ENCODE results near the gene LRRC15.

The LRRC15 gene

GRCh38 chr3:194376241-194376560, 6.7 kb upstream of the LRRC15 start:
- H3K79me2 ChIP-seq (ENCODE audit: control insufficient read depth, insufficient read depth, low read length, unreplicated experiment), result no peaks in the 10 kb centered on the region
- no peaks in the 10 kb centered on the region for H3K36me3 ChIP-seq (ENCODE audit: insufficient read depth, low read length)
- peaks cover 9% of the 10 kb centered on the region; the same call in 1 of the 2 replicates for H3K27me3 ChIP-seq (ENCODE audit: insufficient read depth, low read length)
- H3K4me1 ChIP-seq (ENCODE audit: control insufficient read depth, insufficient read depth, low read length, unreplicated experiment), result peaks cover 4% of the 10 kb centered on the region
- no peak overlapping the region for H3K27ac ChIP-seq (ENCODE audit: low read depth, low read length)
- H2AFZ ChIP-seq (ENCODE audit: low read length, unreplicated experiment), result no peak overlapping the region
- no peak overlapping the region for H3K4me3 ChIP-seq (ENCODE audit: low read depth, low read length)

DNA sequence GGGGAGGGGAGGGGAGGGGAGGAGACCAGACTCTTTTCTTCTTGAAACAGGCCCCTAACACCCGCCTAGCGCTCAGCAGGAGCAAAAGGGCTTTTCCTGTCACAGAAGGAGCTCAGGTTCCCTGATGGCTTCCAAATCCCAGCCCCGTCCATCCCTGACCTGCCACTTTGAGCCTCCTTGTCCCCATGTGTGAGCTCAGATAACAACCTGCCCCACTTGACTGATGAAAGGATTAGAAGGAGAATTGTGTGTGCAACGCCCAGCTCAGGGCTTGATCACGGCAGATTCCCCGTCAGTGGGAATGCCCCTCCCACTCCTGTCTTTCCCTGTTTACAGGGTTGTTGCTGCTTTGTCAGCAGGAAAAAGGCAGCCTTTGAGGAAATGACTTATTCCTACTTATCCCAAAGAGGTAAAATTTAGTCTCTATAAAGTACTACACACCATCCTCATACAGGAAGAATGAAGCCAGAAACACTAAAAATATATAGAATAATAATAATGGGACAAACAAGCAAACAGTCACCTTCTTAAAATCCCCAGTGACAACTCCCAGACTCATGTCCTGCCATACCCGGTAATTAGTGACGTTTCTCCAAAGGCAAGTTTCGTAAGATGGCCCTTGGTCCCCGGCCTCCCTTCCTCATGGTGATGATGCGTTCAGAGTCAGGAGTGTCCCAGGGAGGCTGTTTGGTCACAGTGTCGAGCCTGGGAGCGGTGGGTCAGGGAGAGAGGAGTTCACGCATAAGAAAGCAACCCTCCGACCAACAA, 6.1 kb upstream of the LRRC15 start:
- H3K4me3 ChIP-seq (ENCODE audit: low read depth, low read length), result no peak overlapping the region
- no peak overlapping the region for H3K27ac ChIP-seq (ENCODE audit: low read depth, low read length)
- peaks cover 9% of the 10 kb centered on the region; the same call in 1 of the 2 replicates for H3K27me3 ChIP-seq (ENCODE audit: insufficient read depth, low read length)
- H2AFZ ChIP-seq (ENCODE audit: low read length, unreplicated experiment), result no peak overlapping the region
- no peaks in the 10 kb centered on the region for H3K36me3 ChIP-seq (ENCODE audit: insufficient read depth, low read length)
- no peaks in the 10 kb centered on the region for H3K79me2 ChIP-seq (ENCODE audit: control insufficient read depth, insufficient read depth, low read length, unreplicated experiment)
- peaks cover 4% of the 10 kb centered on the region for H3K4me1 ChIP-seq (ENCODE audit: control insufficient read depth, insufficient read depth, low read length, unreplicated experiment)

DNA sequence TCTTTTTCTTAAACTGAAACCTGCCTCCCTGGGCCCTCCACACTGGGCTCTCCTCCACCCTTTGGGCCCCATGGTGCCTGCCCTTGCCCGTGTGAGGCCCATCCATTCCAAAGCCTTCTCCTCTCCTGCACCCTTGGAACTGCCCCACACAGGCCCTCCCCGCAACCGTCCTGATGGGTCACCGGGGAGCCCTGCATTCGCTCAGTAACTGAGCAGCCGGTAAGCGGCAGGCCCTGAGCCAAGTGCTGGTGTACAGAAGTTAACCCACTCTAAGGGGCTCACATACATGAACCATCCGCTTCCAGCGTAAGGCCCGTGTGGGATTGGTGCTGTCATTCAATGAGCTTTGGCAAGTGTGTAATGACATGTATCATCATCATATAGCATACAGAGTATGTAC, 5.4 kb upstream of the LRRC15 start:
- H3K4me1 ChIP-seq (ENCODE audit: control insufficient read depth, insufficient read depth, low read length, unreplicated experiment), result peaks cover 4% of the 10 kb centered on the region
- H3K27me3 ChIP-seq (ENCODE audit: insufficient read depth, low read length), result peaks cover 2% of the 10 kb centered on the region; the same call in 1 of the 2 replicates
- H3K27ac ChIP-seq (ENCODE audit: low read depth, low read length), result no peak overlapping the region
- H2AFZ ChIP-seq (ENCODE audit: low read length, unreplicated experiment), result no peak overlapping the region
- H3K36me3 ChIP-seq (ENCODE audit: insufficient read depth, low read length), result no peaks in the 10 kb centered on the region
- H3K4me3 ChIP-seq (ENCODE audit: low read depth, low read length), result no peak overlapping the region
- H3K79me2 ChIP-seq (ENCODE audit: control insufficient read depth, insufficient read depth, low read length, unreplicated experiment), result no peaks in the 10 kb centered on the region

DNA sequence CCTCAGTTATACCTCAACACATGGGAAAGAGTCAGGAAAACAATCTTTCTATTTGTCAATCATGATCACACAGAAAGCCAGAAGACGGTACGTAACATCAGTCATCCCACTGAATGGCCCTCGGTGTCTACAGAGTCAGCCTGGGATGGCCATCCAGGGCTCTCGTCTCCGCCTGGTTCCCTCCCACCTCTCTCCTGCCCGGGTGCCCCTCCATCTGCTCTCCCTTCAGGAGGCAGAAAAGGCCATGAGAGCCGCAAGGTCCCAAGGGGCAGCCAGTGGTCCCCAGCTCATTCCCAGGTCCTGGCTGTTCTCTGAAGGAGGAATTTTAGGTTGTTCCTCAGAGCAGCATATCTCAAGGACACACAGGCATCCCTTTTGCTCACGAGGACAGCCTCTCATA, 4.4 kb upstream of the LRRC15 start:
- no peak overlapping the region for H2AFZ ChIP-seq (ENCODE audit: low read length, unreplicated experiment)
- no peaks in the 10 kb centered on the region for H3K36me3 ChIP-seq (ENCODE audit: insufficient read depth, low read length)
- H3K27me3 ChIP-seq (ENCODE audit: insufficient read depth, low read length), result peaks cover 4% of the 10 kb centered on the region; the same call in 1 of the 2 replicates
- H3K4me1 ChIP-seq (ENCODE audit: control insufficient read depth, insufficient read depth, low read length, unreplicated experiment), result peaks cover 14% of the 10 kb centered on the region
- H3K79me2 ChIP-seq (ENCODE audit: control insufficient read depth, insufficient read depth, low read length, unreplicated experiment), result no peaks in the 10 kb centered on the region
- H3K27ac ChIP-seq (ENCODE audit: low read depth, low read length), result no peak overlapping the region
- H3K4me3 ChIP-seq (ENCODE audit: low read depth, low read length), result no peak overlapping the region

GRCh38 chr3:194373028-194373427, 3.5 kb upstream of the LRRC15 start:
- H2AFZ ChIP-seq (ENCODE audit: low read length, unreplicated experiment), result no peak overlapping the region
- peaks cover 22% of the 10 kb centered on the region for H3K4me1 ChIP-seq (ENCODE audit: control insufficient read depth, insufficient read depth, low read length, unreplicated experiment)
- H3K4me3 ChIP-seq (ENCODE audit: low read depth, low read length), result no peak overlapping the region

DNA sequence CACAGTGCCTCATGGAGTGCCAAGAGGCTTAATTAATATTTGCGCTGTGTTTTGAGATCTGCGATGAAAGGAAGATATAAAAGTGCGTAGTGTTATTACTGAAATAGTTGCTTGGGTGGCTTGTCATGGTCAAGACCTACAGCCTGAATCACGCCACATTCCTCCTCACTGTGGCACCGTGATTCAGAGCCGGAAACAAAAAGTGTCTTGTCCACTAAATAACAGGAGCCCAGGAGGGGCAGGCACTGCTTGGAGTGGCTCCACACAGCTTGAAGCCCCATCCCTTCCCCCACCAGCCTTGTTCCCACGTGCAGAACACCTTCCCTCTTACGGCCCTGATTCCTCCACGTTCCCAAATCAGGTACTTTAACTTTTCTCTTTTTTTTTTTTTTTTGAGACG, 1.2 kb upstream of the LRRC15 start:
- Histone ChIP-seq H3K36me3 (ENCODE audit: insufficient read depth, low read length) (no peaks in the 10 kb centered on the region), H2AFZ (ENCODE audit: low read length, unreplicated experiment) (no peak overlapping the region), H3K27me3 (ENCODE audit: insufficient read depth, low read length) (peaks cover 5% of the 10 kb centered on the region; the same call in 1 of the 2 replicates), H3K79me2 (ENCODE audit: control insufficient read depth, insufficient read depth, low read length, unreplicated experiment) (no peaks in the 10 kb centered on the region), H3K4me1 (ENCODE audit: control insufficient read depth, insufficient read depth, low read length, unreplicated experiment) (peaks cover 18% of the 10 kb centered on the region), H3K27ac (ENCODE audit: low read depth, low read length) (no peak overlapping the region), H3K4me3 (ENCODE audit: low read depth, low read length) (no peak overlapping the region)

More at GRCh38 chr3:194373028-194373427, 3.5 kb upstream of the LRRC15 start:
- Histone ChIP-seq H3K36me3 (ENCODE audit: insufficient read depth, low read length) (no peaks in the 10 kb centered on the region), H3K27me3 (ENCODE audit: insufficient read depth, low read length) (peaks cover 5% of the 10 kb centered on the region; the same call in 1 of the 2 replicates), H3K27ac (ENCODE audit: low read depth, low read length) (no peak overlapping the region), H3K79me2 (ENCODE audit: control insufficient read depth, insufficient read depth, low read length, unreplicated experiment) (no peaks in the 10 kb centered on the region)

DNA sequence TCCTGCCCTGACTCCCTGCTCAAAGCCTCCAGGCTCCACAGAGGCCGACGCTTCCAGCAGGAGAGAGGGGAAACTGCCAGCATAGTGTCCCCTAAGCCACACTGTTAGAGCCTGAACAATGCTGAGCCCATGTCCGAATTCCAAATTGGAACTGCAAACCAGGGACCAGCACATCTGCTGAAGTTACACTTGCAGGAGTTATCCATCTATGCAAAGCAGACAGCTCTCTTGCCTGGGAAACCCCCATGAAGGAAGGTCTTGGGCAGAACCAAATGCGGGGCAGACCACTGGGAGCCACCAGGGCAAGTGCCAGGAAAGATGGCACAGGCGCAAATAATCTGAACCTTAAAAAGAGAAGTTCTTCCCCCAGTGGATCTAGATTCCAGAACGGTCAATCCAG, 625 bp downstream of the LRRC15 start:
- Histone ChIP-seq H3K4me1 (ENCODE audit: control insufficient read depth, insufficient read depth, low read length, unreplicated experiment) (peaks cover 25% of the 10 kb centered on the region), H2AFZ (ENCODE audit: low read length, unreplicated experiment) (no peak overlapping the region), H3K36me3 (ENCODE audit: insufficient read depth, low read length) (no peaks in the 10 kb centered on the region), H3K27me3 (ENCODE audit: insufficient read depth, low read length) (peaks cover 5% of the 10 kb centered on the region; the same call in 1 of the 2 replicates), H3K4me3 (ENCODE audit: low read depth, low read length) (0 out of 2 replicates have a peak overlapping the region, but pooled peaks have one; percentile 55), H3K27ac (ENCODE audit: low read depth, low read length) (no peak overlapping the region), H3K79me2 (ENCODE audit: control insufficient read depth, insufficient read depth, low read length, unreplicated experiment) (no peaks in the 10 kb centered on the region)

DNA sequence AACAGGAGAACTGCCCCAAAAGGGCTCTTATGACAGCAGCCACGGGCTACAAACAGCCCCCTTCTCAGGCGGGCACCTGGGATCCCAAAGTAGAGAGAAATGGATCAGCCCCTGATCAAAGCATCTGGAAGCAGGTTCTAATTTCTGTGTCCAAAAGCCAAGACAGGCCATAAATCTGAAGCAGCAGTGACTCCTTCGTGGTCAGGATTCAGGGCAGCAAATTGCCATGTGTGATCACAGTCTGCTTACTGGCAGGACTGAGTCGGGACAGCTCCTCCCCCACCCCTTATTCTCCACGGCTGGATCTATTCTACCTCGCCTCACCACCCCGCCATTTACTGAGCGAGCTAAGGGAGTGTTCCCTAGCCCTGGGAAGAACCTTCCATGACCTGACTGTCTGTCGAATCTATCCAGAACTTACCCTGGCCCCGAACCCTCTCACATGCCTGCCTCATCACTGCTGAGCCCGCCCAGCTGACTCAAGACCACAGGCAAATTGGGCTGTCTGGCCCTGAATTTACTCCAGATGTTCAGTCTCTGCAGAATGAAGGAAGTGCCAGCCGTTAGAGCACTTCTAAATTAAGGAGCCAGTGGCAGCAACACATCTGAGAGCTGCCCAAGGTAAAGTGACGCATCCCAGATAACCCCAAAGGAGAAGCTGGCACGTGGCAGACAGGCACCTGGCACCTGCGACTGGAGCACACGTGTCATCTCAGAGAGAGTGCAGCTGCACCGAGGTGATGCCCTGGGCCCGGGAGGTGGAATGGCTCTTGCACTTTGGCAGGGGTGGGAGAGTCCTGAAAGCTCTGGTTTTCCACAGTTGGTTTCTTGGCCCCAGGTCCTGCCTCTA, 1.3 kb downstream of the LRRC15 start:
- H3K36me3 ChIP-seq (ENCODE audit: insufficient read depth, low read length), result no peaks in the 10 kb centered on the region
- H3K27me3 ChIP-seq (ENCODE audit: insufficient read depth, low read length), result peaks cover 5% of the 10 kb centered on the region; the same call in 1 of the 2 replicates
- H2AFZ ChIP-seq (ENCODE audit: low read length, unreplicated experiment), result no peak overlapping the region
- no peak overlapping the region for H3K27ac ChIP-seq (ENCODE audit: low read depth, low read length)
- H3K79me2 ChIP-seq (ENCODE audit: control insufficient read depth, insufficient read depth, low read length, unreplicated experiment), result no peaks in the 10 kb centered on the region
- peaks cover 25% of the 10 kb centered on the region for H3K4me1 ChIP-seq (ENCODE audit: control insufficient read depth, insufficient read depth, low read length, unreplicated experiment)
- H3K4me3 ChIP-seq (ENCODE audit: low read depth, low read length), result no peak overlapping the region

DNA sequence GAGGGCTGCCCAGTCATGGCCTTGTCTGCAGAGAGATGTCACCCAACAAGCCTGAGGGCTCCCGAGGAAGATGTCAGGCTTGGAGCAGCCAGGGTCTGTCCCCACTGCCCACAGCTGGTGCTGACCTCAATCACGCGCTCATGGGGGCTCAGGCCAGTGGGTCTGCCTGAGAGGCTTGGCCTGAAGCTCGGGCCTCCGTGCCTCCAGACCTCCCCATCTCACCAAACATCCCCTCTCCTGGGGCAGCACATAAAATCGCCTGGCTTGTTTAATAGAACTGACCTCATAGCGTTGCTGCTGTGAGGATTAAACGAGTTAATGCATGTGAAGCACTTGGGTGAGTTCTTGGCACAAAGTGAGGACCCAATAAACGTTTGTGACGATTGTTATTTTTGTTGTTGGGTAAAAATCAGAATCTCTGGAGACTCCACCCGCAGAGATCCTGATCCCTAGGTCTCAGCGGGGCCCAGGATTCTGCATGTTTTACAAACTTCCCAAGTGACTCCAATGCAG, 3.5 kb downstream of the LRRC15 start:
- Histone ChIP-seq H3K27ac (ENCODE audit: low read depth, low read length) (no peak overlapping the region), H3K27me3 (ENCODE audit: insufficient read depth, low read length) (peaks cover 5% of the 10 kb centered on the region; the same call in 1 of the 2 replicates), H3K36me3 (ENCODE audit: insufficient read depth, low read length) (no peaks in the 10 kb centered on the region), H3K4me1 (ENCODE audit: control insufficient read depth, insufficient read depth, low read length, unreplicated experiment) (peaks cover 25% of the 10 kb centered on the region), H3K79me2 (ENCODE audit: control insufficient read depth, insufficient read depth, low read length, unreplicated experiment) (no peaks in the 10 kb centered on the region), H3K4me3 (ENCODE audit: low read depth, low read length) (no peak overlapping the region), H2AFZ (ENCODE audit: low read length, unreplicated experiment) (no peak overlapping the region)

GRCh38 chr3:194365526-194365925, 4.0 kb downstream of the LRRC15 start:
- Histone ChIP-seq H2AFZ (ENCODE audit: low read length, unreplicated experiment) (no peak overlapping the region), H3K4me1 (ENCODE audit: control insufficient read depth, insufficient read depth, low read length, unreplicated experiment) (peaks cover 25% of the 10 kb centered on the region), H3K36me3 (ENCODE audit: insufficient read depth, low read length) (no peaks in the 10 kb centered on the region), H3K27ac (ENCODE audit: low read depth, low read length) (no peak overlapping the region), H3K4me3 (ENCODE audit: low read depth, low read length) (no peak overlapping the region), H3K27me3 (ENCODE audit: insufficient read depth, low read length) (peaks cover 5% of the 10 kb centered on the region; the same call in 1 of the 2 replicates), H3K79me2 (ENCODE audit: control insufficient read depth, insufficient read depth, low read length, unreplicated experiment) (no peaks in the 10 kb centered on the region)
